Adrenal gland (tissue), 5 donors: ENCODE results near the gene PEX3.

Experiments used
- POLR2A ChIP-seq, 2 donors: fragments of 450-650 bp; IDR thresholded peaks; one replicate each; pipeline ENCODE4 v1.6.1; 2017; ENCODE audit warnings: antibody characterized with exemption in 2 of 2, mild to moderate bottlenecking in 2 of 2, moderate library complexity in 1 of 2
- TF ChIP-seq, protein P1 (sequence below), 6 experiments: fragments of 450-650 bp in 4 of 6; fragments of 200-600 bp in 2 of 6; sonication (generic) in 1 of 6; IDR thresholded peaks; 1 replicate in 5 of 6; 2 replicates in 1 of 6; pipeline versions ENCODE4 v1.5.1 to v1.8.0; 2016 to 2021; ENCODE audit warnings: antibody characterized with exemption in 6 of 6, mild to moderate bottlenecking in 2 of 6, moderate library complexity in 1 of 6
- donor health status: DM: no; HTN: no; CAD: no.

- TF ChIP-seq, protein P1, sequence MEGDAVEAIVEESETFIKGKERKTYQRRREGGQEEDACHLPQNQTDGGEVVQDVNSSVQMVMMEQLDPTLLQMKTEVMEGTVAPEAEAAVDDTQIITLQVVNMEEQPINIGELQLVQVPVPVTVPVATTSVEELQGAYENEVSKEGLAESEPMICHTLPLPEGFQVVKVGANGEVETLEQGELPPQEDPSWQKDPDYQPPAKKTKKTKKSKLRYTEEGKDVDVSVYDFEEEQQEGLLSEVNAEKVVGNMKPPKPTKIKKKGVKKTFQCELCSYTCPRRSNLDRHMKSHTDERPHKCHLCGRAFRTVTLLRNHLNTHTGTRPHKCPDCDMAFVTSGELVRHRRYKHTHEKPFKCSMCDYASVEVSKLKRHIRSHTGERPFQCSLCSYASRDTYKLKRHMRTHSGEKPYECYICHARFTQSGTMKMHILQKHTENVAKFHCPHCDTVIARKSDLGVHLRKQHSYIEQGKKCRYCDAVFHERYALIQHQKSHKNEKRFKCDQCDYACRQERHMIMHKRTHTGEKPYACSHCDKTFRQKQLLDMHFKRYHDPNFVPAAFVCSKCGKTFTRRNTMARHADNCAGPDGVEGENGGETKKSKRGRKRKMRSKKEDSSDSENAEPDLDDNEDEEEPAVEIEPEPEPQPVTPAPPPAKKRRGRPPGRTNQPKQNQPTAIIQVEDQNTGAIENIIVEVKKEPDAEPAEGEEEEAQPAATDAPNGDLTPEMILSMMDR (IDR thresholded peaks at IDR 0.05) = no peak
- no peak for TF ChIP-seq POLR2A (IDR thresholded peaks at IDR 0.05)
Observed at GRCh38 chr6:143431226-143431625, 19.4 kb upstream of the PEX3 start.
